Adipocyte (in vitro differentiated cells): ENCODE results near the gene PADI4.

Experiments
- DNase-seq: peaks from one replicate; pipeline ENCODE4 v3.0.0-alpha.2; 2015; ENCODE audit warnings: low read depth
- H3K27me3 ChIP-seq: replicated peaks from 2 replicates; pipeline ENCODE4 v1.7.0; 2013; ENCODE audit warnings: mild to moderate bottlenecking, low read length, moderate library complexity; ENCODE audit not compliant: control insufficient read depth, insufficient read depth
- H3K36me3 ChIP-seq: 2 replicates; pipeline ENCODE4 v1.7.0; 2013; ENCODE audit warnings: low read length, mild to moderate bottlenecking, moderate library complexity; ENCODE audit not compliant: control insufficient read depth, insufficient read depth, severe bottlenecking
- H3K4me1 ChIP-seq: 2 replicates; pipeline ENCODE4 v1.7.0; 2013; ENCODE audit warnings: mild to moderate bottlenecking, low read length, moderate library complexity; ENCODE audit not compliant: control insufficient read depth, insufficient read depth
- H3K4me3 ChIP-seq: 2 replicates; pipeline ENCODE4 v1.7.0; 2013; ENCODE audit warnings: mild to moderate bottlenecking, low read length, moderate library complexity
- H3K9ac ChIP-seq: 2 replicates; pipeline ENCODE4 v1.7.0; 2013; ENCODE audit warnings: mild to moderate bottlenecking, low read length, moderate library complexity
- H3K9me3 ChIP-seq: 2 replicates; pipeline ENCODE4 v1.7.0; 2013; ENCODE audit warnings: mild to moderate bottlenecking, low read length, moderate library complexity; ENCODE audit not compliant: control insufficient read depth

PADI4 gene

GRCh38 chr1:17370618-17371017 is 62.6 kb downstream of the PADI4 start:
- peaks cover 58% of the 10 kb centered on the region for H3K27me3 ChIP-seq

DNA sequence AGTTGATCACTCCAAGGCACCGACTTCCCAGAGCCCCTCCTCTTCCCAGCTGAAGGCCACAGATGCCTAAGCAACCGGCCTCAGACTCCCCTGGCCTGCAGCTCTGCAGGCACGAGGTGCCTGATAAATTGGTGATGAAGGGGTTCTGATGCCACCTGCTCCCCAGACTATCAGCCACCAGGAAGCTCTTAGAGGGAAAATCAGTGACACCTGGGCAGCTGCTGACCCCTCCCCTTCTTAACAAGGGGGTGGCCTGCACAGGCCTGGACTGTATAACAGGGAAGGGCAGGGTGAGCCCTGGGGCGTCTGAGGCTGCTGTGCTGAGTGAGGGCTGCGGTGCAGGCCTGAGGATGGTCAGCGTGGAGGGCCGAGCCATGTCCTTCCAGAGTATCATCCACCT is 63.9 kb downstream of the PADI4 start, which contains the start of gene PADI6:
PADI6 (plus strand) TSS at position 301 of the 400 bp plus-strand sequence; CDS start at position 351, 50 bp downstream.
- Histone ChIP-seq H3K27me3 (peaks cover 53% of the 10 kb centered on the region), H3K4me3 (no peak within 1 kb of the TSS), H3K9ac (no peak within 1 kb of the TSS), H3K4me1 (no peaks in the 10 kb centered on the region), H3K36me3 (no peaks in the 10 kb centered on the region), H3K9me3 (no peaks in the 10 kb centered on the region)
- no peak for DNase-seq

More at GRCh38 chr1:17370618-17371017, 62.6 kb downstream of the PADI4 start:
- H3K9me3 ChIP-seq = no peaks in the 10 kb centered on the region
- no peak overlapping the region for H3K9ac ChIP-seq
- DNase-seq = no peak
- no peaks in the 10 kb centered on the region for H3K36me3 ChIP-seq
- H3K4me1 ChIP-seq = no peaks in the 10 kb centered on the region
- H3K4me3 ChIP-seq = no peak overlapping the region

DNA sequence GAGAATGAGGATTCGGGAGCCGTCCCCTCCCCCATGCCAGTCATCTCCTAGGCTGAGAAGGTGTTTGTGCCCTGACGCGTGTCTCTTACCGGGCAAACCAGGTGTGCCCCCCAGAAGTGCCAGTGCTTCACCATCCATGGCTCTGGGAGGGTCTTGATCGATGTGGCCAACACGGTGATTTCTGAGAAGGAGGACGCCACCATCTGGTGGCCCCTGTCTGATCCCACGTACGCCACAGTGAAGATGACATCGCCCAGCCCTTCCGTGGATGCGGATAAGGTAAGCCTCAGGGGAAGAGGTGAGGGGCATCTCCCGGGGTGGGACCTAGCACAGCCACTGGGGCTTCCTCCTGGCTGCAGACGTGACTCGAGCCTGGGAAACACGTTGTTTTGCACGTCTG is 65.0 kb downstream of the PADI4 start:
- DNase-seq = no peak
- H3K4me1 ChIP-seq = no peaks in the 10 kb centered on the region
- H3K9me3 ChIP-seq = no peaks in the 10 kb centered on the region
- H3K36me3 ChIP-seq = no peaks in the 10 kb centered on the region
- no peak overlapping the region for H3K4me3 ChIP-seq
- H3K27me3 ChIP-seq = peaks cover 50% of the 10 kb centered on the region
- no peak overlapping the region for H3K9ac ChIP-seq

DNA sequence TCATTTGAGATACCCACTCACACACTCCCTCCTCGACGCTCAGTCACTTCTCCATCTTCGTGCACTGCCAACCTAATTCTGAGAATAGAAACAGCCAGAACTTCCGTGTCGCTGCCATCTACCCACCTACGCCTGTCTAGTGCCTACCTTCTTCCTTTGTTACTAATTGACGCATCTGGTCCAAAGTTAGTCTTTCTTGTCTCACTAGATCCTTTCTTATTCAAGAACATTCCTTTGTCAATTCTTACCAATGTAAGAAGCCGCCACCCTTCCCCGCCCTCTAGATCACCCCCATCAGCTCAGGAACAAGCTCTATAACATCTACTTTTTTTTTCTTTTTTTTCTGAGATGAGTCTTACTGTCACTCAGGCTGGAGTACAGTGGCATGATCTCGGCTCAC is 67.7 kb downstream of the PADI4 start:
- Histone ChIP-seq H3K36me3 (no peaks in the 10 kb centered on the region), H3K27me3 (peaks cover 47% of the 10 kb centered on the region), H3K9ac (no peak overlapping the region), H3K4me1 (no peaks in the 10 kb centered on the region), H3K9me3 (no peaks in the 10 kb centered on the region), H3K4me3 (no peak overlapping the region)
- DNase-seq = no peak

- H3K4me3 ChIP-seq = no peak overlapping the region
Measured at GRCh38 chr1:17377325-17377953, 69.4 kb downstream of the PADI4 start.

GRCh38 chr1:17381161-17381560 is 73.2 kb downstream of the PADI4 start:
- Histone ChIP-seq H3K4me3 (no peak overlapping the region), H3K4me1 (no peaks in the 10 kb centered on the region), H3K36me3 (no peaks in the 10 kb centered on the region), H3K27me3 (peaks cover 53% of the 10 kb centered on the region), H3K9ac (no peak overlapping the region), H3K9me3 (peaks cover 2% of the 10 kb centered on the region)
- no peak for DNase-seq

More at GRCh38 chr1:17377325-17377953, 69.4 kb downstream of the PADI4 start:
- no peaks in the 10 kb centered on the region for H3K36me3 ChIP-seq
- no peaks in the 10 kb centered on the region for H3K4me1 ChIP-seq
- peaks cover 2% of the 10 kb centered on the region for H3K9me3 ChIP-seq
- no peak overlapping the region for H3K9ac ChIP-seq
- H3K27me3 ChIP-seq = peaks cover 37% of the 10 kb centered on the region
- DNase-seq = no peak

GRCh38 chr1:17392199-17392740 is 84.3 kb downstream of the PADI4 start:
- Histone ChIP-seq H3K9me3 (no peaks in the 10 kb centered on the region), H3K9ac (no peak overlapping the region), H3K4me3 (no peak overlapping the region), H3K4me1 (peaks cover 6% of the 10 kb centered on the region), H3K36me3 (no peaks in the 10 kb centered on the region), H3K27me3 (peaks cover 56% of the 10 kb centered on the region)
- no peak for DNase-seq

- Histone ChIP-seq H3K36me3 (no peaks in the 10 kb centered on the region), H3K27me3 (peaks cover 61% of the 10 kb centered on the region), H3K9me3 (no peaks in the 10 kb centered on the region), H3K4me1 (peaks cover 6% of the 10 kb centered on the region), H3K9ac (no peak overlapping the region), H3K4me3 (no peak overlapping the region)
- DNase-seq = no peak
Measured at GRCh38 chr1:17393230-17393629, 85.2 kb downstream of the PADI4 start.

- no peaks in the 10 kb centered on the region for H3K4me1 ChIP-seq
- H3K27me3 ChIP-seq = peaks cover 33% of the 10 kb centered on the region
- H3K9ac ChIP-seq = no peak overlapping the region
- H3K36me3 ChIP-seq = no peaks in the 10 kb centered on the region
- no peak overlapping the region for H3K4me3 ChIP-seq
- no peaks in the 10 kb centered on the region for H3K9me3 ChIP-seq
- no peak for DNase-seq
Measured at GRCh38 chr1:17397910-17398695, 90.1 kb downstream of the PADI4 start.

DNA sequence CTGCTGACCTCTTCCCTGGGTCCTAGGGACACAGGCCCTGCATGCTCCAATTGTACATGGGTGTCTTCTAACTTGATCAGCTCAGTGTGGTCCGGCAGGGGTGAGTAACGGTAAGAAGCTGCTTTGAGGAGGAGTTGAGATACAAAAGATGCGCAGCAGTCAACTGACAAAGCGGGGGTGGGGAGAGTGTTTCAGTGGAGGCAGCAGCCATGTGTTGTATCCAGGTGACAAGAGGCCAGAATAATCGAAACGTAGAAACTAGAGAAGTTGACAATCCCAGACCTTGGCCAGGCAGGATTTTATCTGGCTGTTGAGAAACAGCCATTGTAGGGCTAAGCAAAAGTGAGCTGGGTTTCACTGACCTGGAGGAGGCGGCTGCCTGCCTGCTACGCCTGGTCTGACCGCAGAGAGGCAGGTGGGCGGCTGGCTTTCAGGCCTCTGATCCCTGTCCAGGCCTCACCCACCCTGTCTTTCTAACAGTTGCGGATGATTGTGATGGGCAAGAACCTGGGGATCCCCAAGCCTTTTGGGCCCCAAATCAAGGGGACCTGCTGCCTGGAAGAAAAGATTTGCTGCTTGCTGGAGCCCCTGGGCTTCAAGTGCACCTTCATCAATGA is 92.8 kb downstream of the PADI4 start:
- Histone ChIP-seq H3K9me3 (no peaks in the 10 kb centered on the region), H3K4me3 (no peak overlapping the region), H3K27me3 (peaks cover 19% of the 10 kb centered on the region), H3K36me3 (no peaks in the 10 kb centered on the region), H3K4me1 (no peaks in the 10 kb centered on the region), H3K9ac (no peak overlapping the region)
- DNase-seq = no peak

- Histone ChIP-seq H3K27me3 (peaks cover 13% of the 10 kb centered on the region), H3K9me3 (no peaks in the 10 kb centered on the region), H3K4me1 (no peaks in the 10 kb centered on the region), H3K9ac (no peak overlapping the region), H3K4me3 (no peak overlapping the region), H3K36me3 (no peaks in the 10 kb centered on the region)
- DNase-seq = no peak
Measured at GRCh38 chr1:17401841-17402240, 93.8 kb downstream of the PADI4 start.
